Fibroblast of villous mesenchyme (primary cell): ENCODE data around the gene PLEKHB2. TPM values are rescaled to one million over a fixed set of nuclear protein-coding genes. Genes with fewer than 3 reads are reported as not detected.
"Not testable (repeated sequence)": the region's sequence is repeated elsewhere in the genome, so short reads cannot be mapped to it uniquely, and the experiment has no call there.

Source experiments
- DNase-seq: peaks from one replicate; pipeline ENCODE4 v3.0.0-alpha.2; 2010; ENCODE audit warnings: low read depth
- H3K4me3 ChIP-seq: 2 replicates; pipeline ENCODE4 v1.5.1; 2011; ENCODE audit warnings: low read depth, mild to moderate bottlenecking, low read length
- CTCF ChIP-seq: IDR thresholded peaks from 2 replicates; pipeline ENCODE4 v1.5.1; 2012; ENCODE audit warnings: low read depth, mild to moderate bottlenecking, low read length; ENCODE audit not compliant: insufficient read depth
- total RNA-seq: library from RNA; depleted of rRNA; stranded (reverse); fragments of >200 nt; gene quantifications from 2 replicates; pipeline ENCODE4 v1.2.3, GENCODE V29; 2012

Gene PLEKHB2
- total RNA-seq, 1 donor = 167 TPM

DNA sequence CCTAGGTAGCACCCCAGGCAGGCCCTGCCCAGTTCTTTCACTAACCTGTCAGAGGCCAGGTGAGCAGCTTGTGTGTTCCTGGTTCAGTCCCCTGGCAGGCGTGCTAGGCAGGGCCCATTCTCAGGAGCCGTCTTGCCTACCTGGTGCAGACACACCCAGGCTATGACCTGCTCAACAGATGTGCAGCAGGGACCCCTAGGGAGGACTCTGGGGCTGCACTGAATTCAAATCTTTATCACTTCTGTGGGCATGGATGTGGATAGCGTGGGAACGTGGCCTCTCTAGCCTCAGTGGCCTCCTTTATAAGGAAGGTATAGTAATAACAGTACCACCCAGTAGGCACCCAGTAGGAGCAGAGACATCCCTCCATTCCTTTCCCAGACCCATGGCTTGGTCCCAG lies 48.4 kb downstream of the PLEKHB2 start:
- no peak for DNase-seq
- TF ChIP-seq CTCF = no peak
- H3K4me3 ChIP-seq = no peak overlapping the region

- no peak overlapping the region for H3K4me3 ChIP-seq
- peak; percentile 62 for DNase-seq
- peak; percentile 91 for TF ChIP-seq CTCF
Observed at GRCh38 chr2:131154071-131154531, 49.0 kb downstream of the PLEKHB2 start.

DNA sequence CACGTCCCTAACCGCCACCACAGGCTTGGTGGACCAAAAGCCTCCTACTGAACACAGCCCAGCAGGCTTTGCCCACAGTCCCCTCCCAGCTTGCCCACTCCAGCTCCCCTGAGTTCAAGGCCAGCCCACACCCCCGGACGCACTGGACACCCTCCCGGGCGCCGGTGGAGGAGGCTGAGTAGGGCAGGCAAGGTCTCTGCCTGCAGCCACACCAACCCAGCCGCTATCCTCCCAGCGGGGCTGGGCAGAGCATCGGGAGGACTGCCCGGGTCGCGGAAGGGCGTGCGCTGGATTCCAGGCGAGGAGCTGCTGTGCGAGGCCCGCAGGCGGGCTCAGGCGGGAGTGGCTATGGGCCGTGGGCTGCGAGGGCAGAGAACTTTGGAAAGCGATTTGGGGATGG lies 49.5 kb downstream of the PLEKHB2 start:
- no peak for TF ChIP-seq CTCF
- H3K4me3 ChIP-seq = no peak overlapping the region
- DNase-seq = no peak

GRCh38 chr2:131155208-131155855 lies 50.2 kb downstream of the PLEKHB2 start:
- H3K4me3 ChIP-seq = no peak overlapping the region
- DNase-seq = no peak
- TF ChIP-seq CTCF = no peak

DNA sequence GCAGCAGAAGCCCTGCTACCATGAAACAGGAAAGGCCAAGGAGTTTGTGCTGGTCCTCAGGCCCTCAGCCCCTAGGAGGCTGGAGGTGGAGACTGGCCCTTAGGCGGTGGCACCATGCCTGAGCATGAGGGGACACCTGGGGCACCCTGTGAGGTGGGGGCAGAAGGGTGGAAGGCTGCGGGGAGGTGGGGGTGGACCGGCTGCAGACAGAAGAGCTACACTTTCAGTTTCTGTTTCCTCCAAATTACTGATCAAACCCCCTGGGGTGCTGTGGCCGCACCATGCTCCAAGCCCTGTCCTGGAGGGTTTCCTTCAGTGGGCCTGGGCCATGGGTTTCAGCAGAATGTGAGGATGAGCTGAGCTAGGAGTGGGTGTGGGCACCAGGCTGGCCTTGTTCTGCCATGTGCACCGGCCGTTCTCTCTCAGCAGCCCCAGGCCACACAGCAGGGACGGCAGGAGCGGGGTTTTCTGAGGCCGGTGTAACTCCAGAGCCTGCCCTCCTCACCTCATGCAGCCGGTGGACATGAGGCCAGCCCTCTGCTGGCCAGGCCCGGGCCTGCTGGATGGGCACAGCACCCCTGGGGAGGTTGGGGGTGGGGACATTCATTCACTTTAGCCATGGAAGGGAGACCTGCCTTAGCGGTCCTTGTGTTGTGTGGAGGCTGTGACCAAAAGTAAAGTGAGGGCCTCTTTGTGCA lies 51.5 kb downstream of the PLEKHB2 start:
- no peak overlapping the region for H3K4me3 ChIP-seq
- DNase-seq = no peak
- peak; percentile 26 for TF ChIP-seq CTCF

GRCh38 chr2:131165562-131165961 lies 60.4 kb downstream of the PLEKHB2 start:
- H3K4me3 ChIP-seq, DNase-seq: not testable (repeated sequence)

- TF ChIP-seq CTCF = no peak
- no peak for DNase-seq
- H3K4me3 ChIP-seq = no peak overlapping the region
Observed at GRCh38 chr2:131168538-131168937, 63.4 kb downstream of the PLEKHB2 start.

GRCh38 chr2:131178050-131178449 lies 72.9 kb downstream of the PLEKHB2 start:
- not testable (repeated sequence) for H3K4me3 ChIP-seq, DNase-seq

DNA sequence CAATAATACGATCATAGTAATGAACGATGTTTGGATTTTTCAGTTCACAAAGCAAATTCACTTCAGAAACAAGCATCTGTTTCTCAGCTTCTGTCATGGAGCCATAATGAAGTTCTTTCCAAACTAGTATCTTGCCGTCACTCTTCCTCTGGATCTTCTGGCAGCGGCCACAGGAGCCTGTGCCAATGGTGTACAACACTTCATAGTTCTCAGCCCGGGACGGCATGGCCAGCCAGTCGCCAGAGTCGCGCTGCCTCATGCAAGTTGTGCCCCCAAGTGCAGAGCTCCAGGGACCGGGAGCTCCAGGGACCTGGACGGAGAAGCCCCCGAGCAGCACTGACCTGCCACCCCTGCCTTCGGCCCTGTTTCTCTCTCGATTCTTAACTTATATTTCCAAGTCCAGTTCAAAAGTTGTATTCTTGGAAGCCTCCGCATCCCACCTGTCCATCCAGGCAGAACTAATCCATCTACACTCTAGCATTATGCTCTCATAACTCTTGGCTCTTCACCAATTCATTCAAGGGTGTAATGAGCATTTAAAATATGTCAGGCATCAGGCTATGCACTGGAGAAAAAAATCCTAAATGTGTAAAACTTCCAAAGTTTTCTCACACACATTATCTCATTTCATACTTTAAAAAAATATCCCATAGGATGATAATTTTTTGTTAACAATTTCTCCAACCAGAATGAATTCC lies 73.7 kb downstream of the PLEKHB2 start:
- not testable (repeated sequence) for DNase-seq, H3K4me3 ChIP-seq

DNA sequence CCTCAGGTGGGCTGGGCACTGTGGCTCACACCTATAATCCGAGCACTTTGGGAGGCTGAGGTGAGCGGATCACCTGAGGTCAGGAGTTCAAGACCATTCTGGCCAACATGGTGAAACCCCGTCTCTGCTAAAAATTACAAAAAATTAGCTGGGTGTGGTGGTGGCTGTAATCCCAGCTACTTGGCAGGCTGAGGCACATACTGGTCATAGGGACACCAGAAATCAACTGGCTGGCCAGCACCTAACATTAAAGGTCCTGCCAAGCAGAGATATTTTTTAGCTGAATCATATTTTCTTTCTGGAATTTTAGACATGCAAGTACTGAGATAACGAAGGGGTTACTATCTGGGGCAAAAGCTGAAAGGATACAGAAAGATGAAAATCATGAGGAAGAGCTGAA lies 76.3 kb downstream of the PLEKHB2 start:
- not testable (repeated sequence) for DNase-seq, H3K4me3 ChIP-seq

DNA sequence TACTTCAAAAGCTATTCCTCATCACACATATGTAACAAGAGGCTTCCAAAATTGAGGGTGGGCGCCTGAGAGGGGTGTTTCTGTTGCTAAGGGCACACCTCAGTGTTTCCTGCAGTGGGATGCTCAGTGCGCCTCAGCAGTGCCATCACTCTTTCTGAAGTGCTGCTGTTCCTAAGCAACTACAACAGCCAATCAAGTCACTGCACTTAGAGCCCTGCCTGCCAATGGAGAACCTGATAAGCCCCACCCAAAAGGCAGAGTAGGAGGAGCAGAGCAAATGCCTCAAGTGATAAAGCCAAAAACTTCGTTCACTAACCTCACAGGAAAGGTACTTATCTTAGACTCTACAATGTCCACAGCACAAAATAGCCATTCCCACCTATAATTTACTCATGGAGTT lies 88.3 kb downstream of the PLEKHB2 start:
- not testable (repeated sequence) for DNase-seq, H3K4me3 ChIP-seq
